GM12872 (cell line): ENCODE data around the gene HOXD1.

Source experiments
- TF ChIP-seq, protein P1 (sequence below): IDR thresholded peaks from 3 replicates; pipeline ENCODE4 v1.5.1; 2011; ENCODE audit warnings: low read depth, mild to moderate bottlenecking, low read length, moderate library complexity; ENCODE audit not compliant: insufficient read depth

Gene HOXD1

GRCh38 chr2:176160986-176161824 lies 27.3 kb upstream of the HOXD1 start:
- TF ChIP-seq, protein P1, sequence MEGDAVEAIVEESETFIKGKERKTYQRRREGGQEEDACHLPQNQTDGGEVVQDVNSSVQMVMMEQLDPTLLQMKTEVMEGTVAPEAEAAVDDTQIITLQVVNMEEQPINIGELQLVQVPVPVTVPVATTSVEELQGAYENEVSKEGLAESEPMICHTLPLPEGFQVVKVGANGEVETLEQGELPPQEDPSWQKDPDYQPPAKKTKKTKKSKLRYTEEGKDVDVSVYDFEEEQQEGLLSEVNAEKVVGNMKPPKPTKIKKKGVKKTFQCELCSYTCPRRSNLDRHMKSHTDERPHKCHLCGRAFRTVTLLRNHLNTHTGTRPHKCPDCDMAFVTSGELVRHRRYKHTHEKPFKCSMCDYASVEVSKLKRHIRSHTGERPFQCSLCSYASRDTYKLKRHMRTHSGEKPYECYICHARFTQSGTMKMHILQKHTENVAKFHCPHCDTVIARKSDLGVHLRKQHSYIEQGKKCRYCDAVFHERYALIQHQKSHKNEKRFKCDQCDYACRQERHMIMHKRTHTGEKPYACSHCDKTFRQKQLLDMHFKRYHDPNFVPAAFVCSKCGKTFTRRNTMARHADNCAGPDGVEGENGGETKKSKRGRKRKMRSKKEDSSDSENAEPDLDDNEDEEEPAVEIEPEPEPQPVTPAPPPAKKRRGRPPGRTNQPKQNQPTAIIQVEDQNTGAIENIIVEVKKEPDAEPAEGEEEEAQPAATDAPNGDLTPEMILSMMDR, result no peak

DNA sequence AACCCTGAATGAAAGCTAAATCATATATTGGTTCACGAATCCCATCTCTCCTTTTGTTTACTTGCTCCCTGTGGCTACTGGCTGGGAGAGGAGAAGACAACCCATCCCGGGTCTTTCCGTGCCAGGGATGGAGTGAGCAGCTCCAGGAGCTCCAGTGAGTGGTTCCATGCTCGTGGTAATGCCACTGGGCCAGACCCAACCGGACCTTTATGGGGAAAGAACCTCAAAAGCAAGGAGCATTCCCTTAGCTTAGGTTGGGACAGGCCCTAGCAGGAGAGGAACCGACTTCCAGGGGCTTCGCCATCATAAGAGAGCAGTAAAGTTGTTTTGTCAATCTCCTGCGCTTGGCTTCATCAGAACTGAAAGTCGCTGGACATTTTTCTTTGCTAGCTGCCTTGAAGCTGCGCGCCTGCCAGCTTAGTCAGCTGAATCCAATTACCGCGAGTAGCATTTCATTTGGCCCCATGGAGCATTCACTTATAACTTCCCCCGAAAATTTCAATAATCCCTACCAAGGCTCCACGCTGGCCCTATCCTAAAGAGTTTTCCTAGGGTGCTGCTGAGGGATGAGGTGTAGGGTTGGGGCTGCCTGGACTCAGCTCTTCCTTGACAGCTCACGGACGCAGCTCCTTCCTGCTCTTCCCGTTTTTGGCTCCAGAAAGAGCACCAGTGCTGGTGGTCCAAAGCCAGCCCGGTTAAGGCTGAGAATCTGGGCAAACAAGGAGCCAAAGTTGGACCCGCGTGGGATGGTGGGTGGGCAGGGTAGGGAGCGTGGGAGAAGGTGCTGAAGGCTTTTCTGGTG lies 26.4 kb upstream of the HOXD1 start:
- TF ChIP-seq, protein P1, result no peak

DNA sequence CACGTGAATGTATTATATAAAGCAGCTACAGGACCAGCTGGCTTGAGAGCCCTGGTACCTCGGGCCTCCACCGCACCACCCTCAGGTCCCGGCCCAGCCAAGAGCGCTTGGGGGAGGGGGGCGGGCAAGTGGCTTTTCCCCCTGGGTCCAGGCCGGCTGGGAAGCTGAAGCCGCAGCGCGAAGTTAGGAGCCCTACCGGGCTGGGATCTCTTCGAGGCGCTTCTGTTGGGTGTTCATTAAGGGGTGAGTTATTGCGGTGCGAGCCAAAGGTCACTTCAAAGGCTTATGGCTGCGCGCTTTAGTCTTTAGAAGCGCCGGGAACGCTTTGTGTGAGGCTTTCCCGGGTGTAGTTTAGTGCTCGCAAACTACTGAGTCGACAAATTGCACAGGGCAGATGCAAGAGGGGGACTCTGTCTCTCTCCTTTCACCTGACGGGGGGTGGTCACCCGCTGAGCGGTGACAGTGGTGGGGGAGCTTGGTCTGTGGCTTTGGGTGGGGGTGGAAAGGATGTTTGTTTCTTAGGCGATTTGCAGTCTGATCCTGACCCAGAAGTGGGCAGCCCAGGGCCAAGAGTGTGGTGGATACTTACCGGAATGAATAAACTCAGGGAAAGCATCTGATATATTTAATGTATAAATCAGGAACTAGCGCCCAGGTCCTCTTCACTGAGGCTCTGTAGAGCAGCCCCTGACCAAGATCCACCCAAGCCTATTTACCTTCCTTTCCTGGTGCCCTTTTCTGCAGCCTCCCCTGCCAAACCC lies 25.4 kb upstream of the HOXD1 start:
- TF ChIP-seq, protein P1, result no peak

- TF ChIP-seq, protein P1, result no peak
Observed at GRCh38 chr2:176163672-176164056, 24.8 kb upstream of the HOXD1 start.

DNA sequence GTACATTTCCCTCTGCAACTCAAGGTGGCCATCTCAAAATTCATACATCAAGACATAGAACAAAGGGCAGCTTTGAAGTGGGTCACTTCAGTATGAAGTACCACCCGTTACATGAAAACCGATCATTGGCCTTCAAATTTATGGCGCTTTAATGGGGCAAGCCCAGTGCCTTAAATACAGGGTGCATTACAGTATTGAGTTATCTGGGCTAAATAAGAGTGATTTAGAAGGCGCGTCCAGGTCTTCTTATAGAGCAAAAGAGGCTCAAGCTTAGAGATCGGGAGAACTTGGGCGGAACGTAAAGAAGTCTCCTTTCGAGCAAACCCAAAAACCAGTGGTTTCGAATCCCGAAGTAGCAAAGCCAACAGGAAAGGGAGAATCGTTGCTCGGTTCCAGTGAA lies 24.3 kb upstream of the HOXD1 start:
- TF ChIP-seq, protein P1, result no peak

GRCh38 chr2:176164611-176165369 lies 23.7 kb upstream of the HOXD1 start:
- TF ChIP-seq, protein P1, result no peak
